Spleen (tissue), 11 donors: ENCODE results near the gene GLRX3. TPM values are rescaled to one million over a fixed set of nuclear protein-coding genes. Genes with fewer than 3 reads are reported as not detected.
A peak's percentile ranks its signal among the peaks of the same experiment; 100 is the strongest.

Experiments
- DNase-seq: peaks from one replicate; pipeline ENCODE4 v3.0.0-alpha.2; 2020
- H3K27ac ChIP-seq, 8 donors: fragments of 200-600 bp; sonication (generic) in 7 of 8; 1 replicate in 4 of 8; 2 replicates in 4 of 8; pipeline versions ENCODE4 v1.5.0 to v1.8.0; 2016 to 2021; ENCODE audit warnings: inconsistent platforms in 4 of 8, mild to moderate bottlenecking in 4 of 8, moderate library complexity in 1 of 8
- H3K27me3 ChIP-seq, 7 donors: fragments of 200-600 bp; sonication (generic) in 6 of 7; replicated peaks in 1 of 7; 1 replicate in 4 of 7; 2 replicates in 3 of 7; pipeline versions ENCODE4 v1.5.0 to v1.8.0; 2016 to 2021; ENCODE audit warnings: inconsistent platforms in 3 of 7, mild to moderate bottlenecking in 1 of 7
- H3K36me3 ChIP-seq, 6 donors: fragments of 200-600 bp; sonication (generic) in 5 of 6; 1 replicate in 4 of 6; 2 replicates in 2 of 6; pipeline versions ENCODE4 v1.5.0 to v1.8.0; 2016 to 2021; ENCODE audit warnings: inconsistent platforms in 2 of 6
- H3K4me1 ChIP-seq, 6 donors: fragments of 200-600 bp; sonication (generic) in 5 of 6; 1 replicate in 3 of 6; 2 replicates in 3 of 6; pipeline versions ENCODE4 v1.5.0 to v1.8.0; 2016 to 2021; ENCODE audit warnings: inconsistent platforms in 3 of 6
- H3K4me3 ChIP-seq, 8 donors: fragments of 200-600 bp; sonication (generic) in 7 of 8; 1 replicate in 4 of 8; 2 replicates in 4 of 8; pipeline versions ENCODE4 v1.5.0 to v1.8.0; 2016 to 2021; ENCODE audit warnings: inconsistent platforms in 4 of 8, mild to moderate bottlenecking in 4 of 8, moderate library complexity in 2 of 8
- H3K9me3 ChIP-seq, 8 donors: fragments of 200-600 bp; sonication (generic) in 7 of 8; 1 replicate in 4 of 8; 2 replicates in 4 of 8; pipeline versions ENCODE4 v1.5.0 to v1.8.0; 2016 to 2021; ENCODE audit warnings: inconsistent platforms in 4 of 8
- POLR2A ChIP-seq, 3 donors: fragments of 450-650 bp; IDR thresholded peaks; one replicate each; pipeline ENCODE4 v1.5.1; 2017; ENCODE audit warnings: antibody characterized with exemption in 3 of 3, mild to moderate bottlenecking in 1 of 3
- POLR2AphosphoS5 ChIP-seq, 3 donors: sonication (generic); formaldehyde crosslinking; IDR thresholded peaks; one replicate each; pipeline ENCODE4 v1.5.1; 2017; ENCODE audit warnings: antibody characterized with exemption in 3 of 3
- WGBS, 5 donors: extraction: QIAGEN DNeasy Blood & Tissue Kit in 3 of 5; methylation state at CpG; one replicate each; pipeline versions ENCODE4 v1.1.5 to v1.1.7; 2013 to 2018; 5-methylcytosine and 5-hydroxymethylcytosine counted together
- intact Hi-C: fragments of 100-400 bp; cut with DNase I; formaldehyde crosslinking; loops from one replicate; pipeline ENCODE4 v1.15.0; 2023; ENCODE audit warnings: low total_unique reads
- polyA plus RNA-seq, 3 donors: library from polyadenylated mRNA; stranded (reverse); fragments of 200-250 nt; gene quantifications; one replicate each; pipeline ENCODE4 v1.2.1, GENCODE V29; 2013
- total RNA-seq, 7 donors: library from RNA; depleted of rRNA in 3 of 7; stranded (reverse); fragments of >200 nt in 3 of 7; fragmentation: NEBNext Ultra II Directional in 4 of 7; extraction: Animal tissue kit (Norgen Biotek cat#: 25700) in 4 of 7; gene quantifications; one replicate each; pipeline versions ENCODE4 v1.1.0 to v1.2.1, GENCODE V29; 2016 to 2021
- TF ChIP-seq, protein P1 (sequence below), 11 experiments: fragments of 200-600 bp in 7 of 11; fragments of 450-650 bp in 4 of 11; sonication (generic) in 4 of 11; IDR thresholded peaks in 8 of 11; conservative IDR thresholded peaks in 3 of 11; 1 replicate in 7 of 11; 2 replicates in 4 of 11; pipeline versions ENCODE4 v1.4.0 to v1.8.0; 2016 to 2021; ENCODE audit warnings: antibody characterized with exemption in 11 of 11, inconsistent platforms in 4 of 11, mild to moderate bottlenecking in 1 of 11
- donor health status: healthy with polysubstance abuse.
- donor health status: DM: no; HTN: no; CAD: no; lungs with moderate emphysema.
- donor health status: DM: no; HTN: no; CAD: no.
- donor health status: Bipolar disorder and iron deficiency.
- donor health status: healthy.
- donor health status: DM: no; HTN: no; CAD: no.
- donor health status: DM: yes; HTN: yes; CAD: no.

Gene GLRX3
- total and polyA plus RNA-seq, 10 donors: 32.2 to 63.2 (median 42.2) TPM

DNA sequence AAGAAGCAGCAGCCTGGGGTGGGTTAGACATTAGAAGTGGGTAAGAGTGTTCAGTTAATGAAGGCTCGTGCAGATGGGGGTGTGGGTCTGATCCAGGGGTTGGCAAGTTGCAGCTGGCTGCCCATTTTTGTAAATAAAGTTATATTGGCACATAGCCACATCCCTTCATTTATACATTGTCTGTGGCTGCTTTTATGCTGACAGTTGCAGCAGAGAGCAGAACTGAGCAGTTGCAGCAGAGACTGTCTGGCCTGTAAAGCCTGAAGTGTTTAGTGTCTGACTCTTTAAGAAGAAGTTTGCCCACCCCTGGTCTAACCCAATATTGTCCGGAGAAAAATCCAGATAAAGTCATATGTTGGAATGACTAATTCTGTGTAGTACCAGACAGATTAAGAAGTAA, 38.1 kb downstream of the GLRX3 start:
- H3K9me3 ChIP-seq: no peaks in the 10 kb centered on the region
- DNase-seq: no peak
- H3K36me3 ChIP-seq: peaks cover 0 to 94% (median 49%) of the 10 kb centered on the region in 6 donors
- H3K27ac ChIP-seq: no peak overlapping the region
- 70 to 93% (median 81%) methylated on average over 2 of the region's 2 CpGs for WGBS, 5 donors
- H3K4me1 ChIP-seq: peaks cover 0 to 11% (median 7%) of the 10 kb centered on the region in 6 donors
- no peaks in the 10 kb centered on the region for H3K27me3 ChIP-seq
- intact Hi-C loops: no loop called here
- no peak overlapping the region for H3K4me3 ChIP-seq
- no peak for TF ChIP-seq POLR2A (IDR thresholded peaks at IDR 0.05)

DNA sequence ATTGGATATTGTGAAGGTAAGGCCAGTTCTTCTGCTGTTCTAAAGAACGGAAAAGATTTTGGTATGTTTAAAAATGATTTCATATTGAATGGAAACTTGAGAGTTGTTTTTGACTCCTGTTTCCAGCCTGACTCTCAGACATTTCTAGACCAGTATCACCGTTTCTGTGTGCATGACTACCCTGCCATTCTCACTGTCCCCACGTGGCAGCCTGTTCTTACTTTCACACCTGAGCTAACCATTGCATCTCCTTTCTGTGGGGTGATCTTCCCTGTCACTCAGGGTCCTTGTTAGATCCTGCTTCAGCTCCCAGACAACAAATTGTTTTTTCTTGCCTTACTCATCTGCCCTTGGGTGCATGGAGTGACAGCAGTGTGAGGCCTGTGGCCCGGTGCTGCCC, 38.9 kb downstream of the GLRX3 start:
- Histone ChIP-seq H3K27ac (no peak overlapping the region), H3K36me3 (peaks cover 0 to 94% (median 45%) of the 10 kb centered on the region in 6 donors), H3K9me3 (no peaks in the 10 kb centered on the region), H3K27me3 (no peaks in the 10 kb centered on the region), H3K4me3 (no peak overlapping the region), H3K4me1 (peaks cover 0 to 16% (median 7%) of the 10 kb centered on the region in 6 donors)
- DNase-seq: no peak
- WGBS, 5 donors: 86 to 94% (median 92%) methylated on average over 4 of the region's 4 CpGs
- TF ChIP-seq POLR2AphosphoS5 (IDR thresholded peaks at IDR 0.05) (no peak), POLR2A (IDR thresholded peaks at IDR 0.05) (no peak)
- TF ChIP-seq, protein P1, sequence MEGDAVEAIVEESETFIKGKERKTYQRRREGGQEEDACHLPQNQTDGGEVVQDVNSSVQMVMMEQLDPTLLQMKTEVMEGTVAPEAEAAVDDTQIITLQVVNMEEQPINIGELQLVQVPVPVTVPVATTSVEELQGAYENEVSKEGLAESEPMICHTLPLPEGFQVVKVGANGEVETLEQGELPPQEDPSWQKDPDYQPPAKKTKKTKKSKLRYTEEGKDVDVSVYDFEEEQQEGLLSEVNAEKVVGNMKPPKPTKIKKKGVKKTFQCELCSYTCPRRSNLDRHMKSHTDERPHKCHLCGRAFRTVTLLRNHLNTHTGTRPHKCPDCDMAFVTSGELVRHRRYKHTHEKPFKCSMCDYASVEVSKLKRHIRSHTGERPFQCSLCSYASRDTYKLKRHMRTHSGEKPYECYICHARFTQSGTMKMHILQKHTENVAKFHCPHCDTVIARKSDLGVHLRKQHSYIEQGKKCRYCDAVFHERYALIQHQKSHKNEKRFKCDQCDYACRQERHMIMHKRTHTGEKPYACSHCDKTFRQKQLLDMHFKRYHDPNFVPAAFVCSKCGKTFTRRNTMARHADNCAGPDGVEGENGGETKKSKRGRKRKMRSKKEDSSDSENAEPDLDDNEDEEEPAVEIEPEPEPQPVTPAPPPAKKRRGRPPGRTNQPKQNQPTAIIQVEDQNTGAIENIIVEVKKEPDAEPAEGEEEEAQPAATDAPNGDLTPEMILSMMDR (IDR thresholded peaks at IDR 0.05 in 8 of 11, conservative IDR thresholded peaks at IDR 0.05 in 3 of 11): no peak
- intact Hi-C loops: no loop called here

DNA sequence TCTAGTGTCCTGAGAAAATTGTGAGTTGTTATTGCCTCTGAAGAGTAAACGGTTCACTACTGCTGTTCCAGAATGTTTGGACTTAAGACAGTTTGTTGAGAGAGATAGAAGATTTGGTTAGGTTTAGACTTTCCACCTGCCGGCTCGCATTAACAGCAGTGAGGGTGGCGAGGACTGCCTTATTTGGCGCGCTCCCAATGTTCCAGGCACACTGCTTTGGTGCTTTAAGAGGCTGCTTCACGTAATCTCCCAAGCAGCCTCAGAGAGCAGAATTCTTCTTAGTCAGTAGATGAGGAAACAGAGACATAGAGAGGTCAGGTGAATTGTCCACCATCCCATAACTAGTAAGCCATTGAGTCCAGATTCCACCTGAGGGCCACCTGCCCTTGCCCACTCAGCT, 41.1 kb downstream of the GLRX3 start:
- no peaks in the 10 kb centered on the region for H3K9me3 ChIP-seq
- 93 to 96% (median 94%) methylated on average over 7 of the region's 7 CpGs for WGBS, 5 donors
- intact Hi-C loops: no loop called here
- peaks cover 0 to 21% (median 0%) of the 10 kb centered on the region in 6 donors for H3K4me1 ChIP-seq
- no peak overlapping the region for H3K4me3 ChIP-seq
- H3K36me3 ChIP-seq: peaks cover 0 to 98% (median 51%) of the 10 kb centered on the region in 6 donors
- no peaks in the 10 kb centered on the region for H3K27me3 ChIP-seq
- TF ChIP-seq POLR2A (IDR thresholded peaks at IDR 0.05) (no peak), POLR2AphosphoS5 (IDR thresholded peaks at IDR 0.05) (no peak)
- TF ChIP-seq, protein P1 (IDR thresholded peaks at IDR 0.05 in 8 of 11, conservative IDR thresholded peaks at IDR 0.05 in 3 of 11): no peak
- DNase-seq: no peak
- no peak overlapping the region for H3K27ac ChIP-seq

DNA sequence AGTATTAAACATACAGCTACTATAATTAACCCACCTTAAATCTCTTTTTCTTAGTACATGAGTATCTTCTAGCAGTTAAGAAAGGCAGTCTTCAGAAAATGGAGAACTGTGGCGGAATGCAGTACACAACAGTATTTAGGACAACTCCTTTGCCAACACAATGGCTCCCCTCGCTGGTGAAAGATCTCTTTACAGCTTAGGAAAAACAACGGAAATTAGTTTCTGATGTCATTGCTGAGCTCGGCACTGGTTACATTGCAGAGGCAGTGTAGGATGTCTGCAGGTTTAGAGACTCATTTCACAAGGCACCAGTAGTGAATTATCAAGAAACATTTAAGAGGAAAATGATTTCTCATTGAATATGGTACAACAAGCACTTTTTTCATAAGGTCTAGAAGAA, 43.4 kb downstream of the GLRX3 start:
- Histone ChIP-seq H3K36me3 (peaks cover 3 to 98% (median 55%) of the 10 kb centered on the region in 6 donors), H3K4me1 (peaks cover 0 to 21% (median 0%) of the 10 kb centered on the region in 6 donors), H3K4me3 (no peak overlapping the region), H3K27me3 (no peaks in the 10 kb centered on the region), H3K27ac (no peak overlapping the region), H3K9me3 (no peaks in the 10 kb centered on the region)
- TF ChIP-seq POLR2AphosphoS5 (IDR thresholded peaks at IDR 0.05): no peak
- TF ChIP-seq, protein P1 (IDR thresholded peaks at IDR 0.05 in 8 of 11, conservative IDR thresholded peaks at IDR 0.05 in 3 of 11): peak in 5 of 11 experiments; percentile 10 to 47 (median 19)
- DNase-seq: no peak
- 49 to 68% (median 56%) methylated on average over 4 of the region's 4 CpGs for WGBS, 5 donors
- intact Hi-C loops: loop anchor here (10.0 kb wide), 1 partner anchor 1615 kb away; no protein-coding TSS in a partner anchor
